Uterus (tissue), 2 donors: ENCODE measurements around the gene PLA2G5.

Source experiments
- POLR2A ChIP-seq, 2 donors: fragments of 450-650 bp; IDR thresholded peaks; one replicate each; pipeline ENCODE4 v1.6.1; 2016; ENCODE audit warnings: antibody characterized with exemption in 2 of 2, mild to moderate bottlenecking in 1 of 2, moderate library complexity in 1 of 2
- TF ChIP-seq, protein P1 (sequence below), 4 experiments: fragments of 200-600 bp in 2 of 4; fragments of 450-650 bp in 2 of 4; sonication (generic) in 2 of 4; IDR thresholded peaks; one replicate each; pipeline ENCODE4 v1.5.1; 2016 to 2019; ENCODE audit warnings: antibody characterized with exemption in 4 of 4, mild to moderate bottlenecking in 2 of 4, moderate library complexity in 1 of 4

DNA sequence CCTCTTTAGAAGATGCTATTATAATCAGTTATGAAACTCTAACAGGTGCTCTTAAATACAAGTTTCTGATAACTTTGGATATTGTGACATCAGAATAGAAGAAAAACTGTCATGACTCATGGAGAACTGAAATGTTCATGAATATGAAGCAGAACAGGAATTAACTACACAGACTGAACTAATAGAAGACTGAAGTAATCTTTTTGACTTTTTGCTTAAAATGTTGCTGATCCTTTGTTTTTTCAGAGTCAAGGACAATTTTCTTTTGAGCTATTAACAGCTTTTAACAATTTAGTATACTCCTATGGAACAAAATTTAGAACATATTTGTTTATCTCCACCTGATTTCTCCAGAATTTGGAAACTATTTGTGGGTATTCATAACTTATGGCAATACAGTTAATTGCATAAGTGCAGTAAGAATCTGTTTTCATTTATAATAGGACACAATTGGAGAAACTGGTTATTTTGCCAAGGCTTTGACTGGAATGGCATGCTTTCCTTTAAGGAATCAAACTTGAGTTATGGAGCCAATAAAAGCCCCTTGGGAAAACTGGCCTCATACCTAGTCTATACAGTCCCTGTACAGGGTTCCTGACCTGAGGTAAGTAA lies 18.7 kb upstream of the PLA2G5 start:
- TF ChIP-seq, protein P1, sequence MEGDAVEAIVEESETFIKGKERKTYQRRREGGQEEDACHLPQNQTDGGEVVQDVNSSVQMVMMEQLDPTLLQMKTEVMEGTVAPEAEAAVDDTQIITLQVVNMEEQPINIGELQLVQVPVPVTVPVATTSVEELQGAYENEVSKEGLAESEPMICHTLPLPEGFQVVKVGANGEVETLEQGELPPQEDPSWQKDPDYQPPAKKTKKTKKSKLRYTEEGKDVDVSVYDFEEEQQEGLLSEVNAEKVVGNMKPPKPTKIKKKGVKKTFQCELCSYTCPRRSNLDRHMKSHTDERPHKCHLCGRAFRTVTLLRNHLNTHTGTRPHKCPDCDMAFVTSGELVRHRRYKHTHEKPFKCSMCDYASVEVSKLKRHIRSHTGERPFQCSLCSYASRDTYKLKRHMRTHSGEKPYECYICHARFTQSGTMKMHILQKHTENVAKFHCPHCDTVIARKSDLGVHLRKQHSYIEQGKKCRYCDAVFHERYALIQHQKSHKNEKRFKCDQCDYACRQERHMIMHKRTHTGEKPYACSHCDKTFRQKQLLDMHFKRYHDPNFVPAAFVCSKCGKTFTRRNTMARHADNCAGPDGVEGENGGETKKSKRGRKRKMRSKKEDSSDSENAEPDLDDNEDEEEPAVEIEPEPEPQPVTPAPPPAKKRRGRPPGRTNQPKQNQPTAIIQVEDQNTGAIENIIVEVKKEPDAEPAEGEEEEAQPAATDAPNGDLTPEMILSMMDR (IDR thresholded peaks at IDR 0.05): no peak
- TF ChIP-seq POLR2A (IDR thresholded peaks at IDR 0.05): no peak
